Breast epithelium (tissue), 4 donors: Measurements from ENCODE around the gene RNLS. TPM values are rescaled to one million over a fixed set of nuclear protein-coding genes. Genes with fewer than 3 reads are reported as not detected.

Source experiments
- DNase-seq, 2 donors: peaks; one replicate each; pipeline ENCODE4 v3.0.0-alpha.2; 2019; ENCODE audit warnings: low spot score in 2 of 2
- H3K27ac ChIP-seq, 2 donors: fragments of 200-600 bp; sonication (generic) in 1 of 2; one replicate each; pipeline ENCODE4 v1.5.1; 2016 to 2019; ENCODE audit warnings: mild to moderate bottlenecking in 1 of 2
- H3K27me3 ChIP-seq, 2 donors: fragments of 200-600 bp; sonication (generic) in 1 of 2; one replicate each; pipeline versions ENCODE4 v1.5.1 to v1.6.0; 2017 to 2019; ENCODE audit warnings: control low read depth in 1 of 2, mild to moderate bottlenecking in 1 of 2
- H3K36me3 ChIP-seq: fragments of 200-600 bp; one replicate; pipeline ENCODE4 v1.5.1; 2019
- H3K4me1 ChIP-seq, 2 donors: fragments of 200-600 bp; sonication (generic); one replicate each; pipeline ENCODE4 v1.5.1; 2016 to 2019; ENCODE audit warnings: control low read depth in 1 of 2
- H3K4me3 ChIP-seq, 3 donors: fragments of 200-600 bp; sonication (generic); 1 replicate in 2 of 3; 2 replicates in 1 of 3; pipeline ENCODE4 v1.5.1; 2016 to 2019; ENCODE audit warnings: mild to moderate bottlenecking in 3 of 3, moderate library complexity in 2 of 3
- H3K9me3 ChIP-seq, 2 donors: fragments of 200-600 bp; sonication (generic) in 1 of 2; one replicate each; pipeline ENCODE4 v1.5.1; 2016 to 2019; ENCODE audit warnings: control low read depth in 1 of 2
- CTCF ChIP-seq, 3 donors: fragments of 450-650 bp; IDR thresholded peaks; one replicate each; pipeline ENCODE4 v1.5.1; 2016 to 2017; ENCODE audit warnings: antibody characterized with exemption in 3 of 3, mild to moderate bottlenecking in 3 of 3, moderate library complexity in 3 of 3
- POLR2A ChIP-seq: fragments of 450-650 bp; IDR thresholded peaks from one replicate; pipeline ENCODE4 v1.6.1; 2016; ENCODE audit warnings: antibody characterized with exemption, mild to moderate bottlenecking, moderate library complexity
- POLR2AphosphoS5 ChIP-seq, 3 donors: sonication (generic); formaldehyde crosslinking; IDR thresholded peaks; one replicate each; pipeline ENCODE4 v1.6.1; 2017; ENCODE audit warnings: antibody characterized with exemption in 3 of 3
- intact Hi-C: fragments of 100-400 bp; cut with DNase I; formaldehyde crosslinking; loops from one replicate; pipeline ENCODE4 v1.15.1; 2023; ENCODE audit warnings: low total_unique reads
- total RNA-seq, 3 donors: library from RNA; depleted of rRNA; stranded (reverse); fragments of >200 nt; gene quantifications; one replicate each; pipeline ENCODE4 v1.1.0, GENCODE V29; 2016

RNLS gene
- total RNA-seq, 3 donors from 2014 or later = 27.9 to 32.1 (median 29.1) TPM

GRCh38 chr10:88416801-88417200 is 166.3 kb downstream of the RNLS start:
- no peak for TF ChIP-seq POLR2A
- TF ChIP-seq CTCF (IDR thresholded peaks at IDR 0.05) = no peak
- TF ChIP-seq POLR2AphosphoS5 (IDR thresholded peaks at IDR 0.05) = no peak
- Histone ChIP-seq H3K9me3 (no peaks in the 10 kb centered on the region), H3K27ac (no peak overlapping the region), H3K27me3 (no peaks in the 10 kb centered on the region), H3K4me1 (no peaks in the 10 kb centered on the region), H3K4me3 (no peak overlapping the region), H3K36me3 (no peaks in the 10 kb centered on the region)
- no peak for DNase-seq
- intact Hi-C loops = no loop called here

DNA sequence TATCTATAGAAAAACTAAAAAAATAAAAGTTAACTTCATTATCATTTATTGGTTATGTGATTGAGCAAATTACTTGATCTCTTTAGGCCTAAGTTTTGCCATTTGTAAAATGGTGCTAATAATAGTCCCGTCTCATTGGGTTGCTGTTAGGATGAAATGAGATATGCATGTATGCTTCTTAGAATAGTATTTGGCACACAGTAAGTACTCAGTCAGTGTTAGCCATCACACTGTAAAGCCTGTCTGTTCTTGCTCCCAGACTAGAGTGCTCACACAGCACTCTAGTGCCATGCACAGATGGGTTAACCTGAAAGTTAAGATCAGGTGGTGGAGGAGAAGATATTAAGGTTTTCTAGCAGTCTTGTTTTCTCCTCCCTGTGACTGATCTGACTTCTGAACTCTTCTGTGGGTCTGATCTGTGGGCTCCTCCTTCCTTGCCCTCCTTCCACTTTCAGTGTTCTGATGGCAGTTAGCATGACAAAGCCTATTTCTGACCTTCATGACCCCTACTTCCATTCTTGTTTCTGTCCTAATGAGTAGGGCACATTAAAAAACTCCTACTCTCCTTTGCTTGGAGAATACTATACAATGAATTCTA is 167.5 kb downstream of the RNLS start:
- H3K36me3 ChIP-seq = no peaks in the 10 kb centered on the region
- intact Hi-C loops = no loop called here

DNA sequence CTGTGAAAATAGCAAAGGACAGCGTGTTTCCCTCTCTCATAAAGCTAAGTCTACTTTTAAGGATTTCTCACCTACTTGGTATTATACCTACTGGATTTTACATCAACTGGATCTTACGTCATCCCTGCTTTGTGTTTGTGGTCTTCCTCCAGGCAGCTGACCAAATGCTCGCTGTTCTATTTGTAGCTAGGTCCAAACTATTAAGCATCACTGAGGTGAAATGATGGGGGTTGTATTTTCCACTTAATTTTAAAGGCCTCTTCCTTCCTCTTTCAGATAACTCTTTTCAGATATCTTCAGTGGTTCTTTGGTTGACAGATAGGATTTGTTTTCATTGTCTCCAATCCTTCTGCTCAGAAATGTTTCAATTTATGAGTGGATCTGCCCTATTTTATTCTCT is 169.7 kb downstream of the RNLS start:
- no peak overlapping the region for H3K27ac ChIP-seq
- no peaks in the 10 kb centered on the region for H3K4me1 ChIP-seq
- intact Hi-C loops = no loop called here
- no peaks in the 10 kb centered on the region for H3K36me3 ChIP-seq
- DNase-seq = no peak
- no peaks in the 10 kb centered on the region for H3K27me3 ChIP-seq
- no peak for TF ChIP-seq POLR2A
- TF ChIP-seq POLR2AphosphoS5 (IDR thresholded peaks at IDR 0.05) = no peak
- no peak for TF ChIP-seq CTCF (IDR thresholded peaks at IDR 0.05)
- no peak overlapping the region for H3K4me3 ChIP-seq
- no peaks in the 10 kb centered on the region for H3K9me3 ChIP-seq

More for the DNA sequence above, 167.5 kb downstream of the RNLS start:
- TF ChIP-seq POLR2A (no peak), POLR2AphosphoS5 (IDR thresholded peaks at IDR 0.05) (no peak), CTCF (IDR thresholded peaks at IDR 0.05) (no peak)
- no peak for DNase-seq
- Histone ChIP-seq H3K4me3 (no peak overlapping the region), H3K27ac (no peak overlapping the region), H3K9me3 (no peaks in the 10 kb centered on the region), H3K4me1 (no peaks in the 10 kb centered on the region), H3K27me3 (no peaks in the 10 kb centered on the region)

- Histone ChIP-seq H3K36me3 (no peaks in the 10 kb centered on the region), H3K9me3 (no peaks in the 10 kb centered on the region), H3K4me3 (no peak overlapping the region), H3K27ac (no peak overlapping the region), H3K27me3 (no peaks in the 10 kb centered on the region), H3K4me1 (no peaks in the 10 kb centered on the region)
- TF ChIP-seq POLR2A (no peak), POLR2AphosphoS5 (IDR thresholded peaks at IDR 0.05) (no peak), CTCF (IDR thresholded peaks at IDR 0.05) (no peak)
- intact Hi-C loops = no loop called here
- DNase-seq = no peak
These were observed 171.3 kb downstream of the RNLS start for GRCh38 chr10:88411772-88412349.

- Histone ChIP-seq H3K27ac (no peak overlapping the region), H3K27me3 (no peaks in the 10 kb centered on the region), H3K9me3 (no peaks in the 10 kb centered on the region), H3K4me3 (no peak overlapping the region), H3K4me1 (no peaks in the 10 kb centered on the region), H3K36me3 (no peaks in the 10 kb centered on the region)
- no peak for DNase-seq
- TF ChIP-seq POLR2A = no peak
- no peak for TF ChIP-seq POLR2AphosphoS5 (IDR thresholded peaks at IDR 0.05)
- TF ChIP-seq CTCF (IDR thresholded peaks at IDR 0.05) = no peak
- intact Hi-C loops = no loop called here
These were observed 173.3 kb downstream of the RNLS start for GRCh38 chr10:88409824-88410223.
